ENCODE results near the gene SLCO1B1.

DNA sequence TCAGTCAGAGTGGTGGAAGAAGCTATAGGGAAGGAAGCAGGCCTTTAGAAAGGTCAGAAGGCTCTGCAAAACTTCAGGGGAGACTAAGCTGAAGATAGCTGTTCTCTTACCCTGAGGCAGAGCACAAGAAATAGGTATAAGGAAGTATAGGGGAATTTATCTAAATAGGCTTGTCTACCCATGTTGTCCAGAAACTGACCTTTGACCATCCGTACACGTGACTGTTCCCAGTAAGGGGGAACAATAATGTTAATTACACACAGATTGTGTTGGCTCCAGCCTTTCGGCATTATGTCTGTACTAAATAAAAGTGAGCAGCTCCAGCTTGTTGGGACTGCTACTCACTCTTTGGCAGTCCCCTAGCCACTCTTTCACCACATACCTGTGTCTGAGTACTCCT lies 59.0 kb downstream of the SLCO1B1 start:
- TF ChIP-seq POLR2A (IDR thresholded peaks at IDR 0.05) (no peak), POLR2AphosphoS5 (IDR thresholded peaks at IDR 0.05) (no peak)
- TF ChIP-seq, protein P1, sequence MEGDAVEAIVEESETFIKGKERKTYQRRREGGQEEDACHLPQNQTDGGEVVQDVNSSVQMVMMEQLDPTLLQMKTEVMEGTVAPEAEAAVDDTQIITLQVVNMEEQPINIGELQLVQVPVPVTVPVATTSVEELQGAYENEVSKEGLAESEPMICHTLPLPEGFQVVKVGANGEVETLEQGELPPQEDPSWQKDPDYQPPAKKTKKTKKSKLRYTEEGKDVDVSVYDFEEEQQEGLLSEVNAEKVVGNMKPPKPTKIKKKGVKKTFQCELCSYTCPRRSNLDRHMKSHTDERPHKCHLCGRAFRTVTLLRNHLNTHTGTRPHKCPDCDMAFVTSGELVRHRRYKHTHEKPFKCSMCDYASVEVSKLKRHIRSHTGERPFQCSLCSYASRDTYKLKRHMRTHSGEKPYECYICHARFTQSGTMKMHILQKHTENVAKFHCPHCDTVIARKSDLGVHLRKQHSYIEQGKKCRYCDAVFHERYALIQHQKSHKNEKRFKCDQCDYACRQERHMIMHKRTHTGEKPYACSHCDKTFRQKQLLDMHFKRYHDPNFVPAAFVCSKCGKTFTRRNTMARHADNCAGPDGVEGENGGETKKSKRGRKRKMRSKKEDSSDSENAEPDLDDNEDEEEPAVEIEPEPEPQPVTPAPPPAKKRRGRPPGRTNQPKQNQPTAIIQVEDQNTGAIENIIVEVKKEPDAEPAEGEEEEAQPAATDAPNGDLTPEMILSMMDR (IDR thresholded peaks at IDR 0.05) = no peak
